Endothelial cell of umbilical vein (primary cell): ENCODE measurements around the gene CSNK1A1. TPM values are rescaled to one million over a fixed set of nuclear protein-coding genes. Genes with fewer than 3 reads are reported as not detected.

Experiments used
- BruUV-seq: library from RNA; stranded (reverse); fragments of 400-500 nt; replicated peaks from 2 replicates; lab custom pipeline; 2021; lab: Mats Ljungman, UMichigan
- CTCF ChIA-PET: fragments of 300-600, 350-600 bp; sonication (Branson Sonifier 250); formaldehyde crosslinking; loops from one replicate; lab custom pipeline; 2021; ENCODE audit warnings: antibody characterized with exemption, inconsistent platforms; lab: Charles Lee
- POLR2A ChIA-PET: fragments of 300-600, 350-600 bp; sonication (Branson Sonifier 250); formaldehyde crosslinking; loops from one replicate; lab custom pipeline; 2021; ENCODE audit warnings: antibody characterized with exemption, inconsistent platforms; lab: Charles Lee
- DNase-seq: peaks from one replicate; pipeline ENCODE4 v3.0.0-alpha.2; 2011; ENCODE audit warnings: low read depth, low spot score
- FAIRE-seq: peaks from 2 replicates; lab custom pipeline; 2011; peaks lifted over from hg19 to GRCh38; lab: Jason Lieb, UNC
- H2AFZ ChIP-seq: 2 replicates; pipeline ENCODE4 v1.6.0; 2012; ENCODE audit warnings: low read depth, low read length, control low read depth, inconsistent platforms
- H3K27ac ChIP-seq: 2 replicates; pipeline ENCODE4 v1.5.1; 2011; ENCODE audit warnings: low read depth, mild to moderate bottlenecking, control low read depth, low read length, moderate library complexity; ENCODE audit not compliant: insufficient read depth
- H3K27me3 ChIP-seq, 2 experiments: 2 replicates each; pipeline versions ENCODE4 v1.6.0 to v1.6.1; 2011; ENCODE audit warnings: low read length in 2 of 2, mixed read lengths in 1 of 2; ENCODE audit not compliant: control insufficient read depth in 2 of 2, insufficient read depth in 2 of 2
- H3K36me3 ChIP-seq, 2 experiments: 2 replicates in 1 of 2; 3 replicates in 1 of 2; pipeline ENCODE4 v1.5.1; 2011; ENCODE audit warnings: low read length in 2 of 2, mild to moderate bottlenecking in 1 of 2, moderate library complexity in 1 of 2; ENCODE audit not compliant: control insufficient read depth in 2 of 2, insufficient read depth in 2 of 2; ENCODE audit errors: extremely low read depth in 1 of 2
- H3K4me1 ChIP-seq: 3 replicates; pipeline ENCODE4 v1.5.1; 2011; ENCODE audit warnings: mild to moderate bottlenecking, low read length; ENCODE audit not compliant: control insufficient read depth, insufficient read depth; ENCODE audit errors: extremely low read depth
- H3K4me2 ChIP-seq: 2 replicates; pipeline ENCODE4 v1.6.1; 2011; ENCODE audit warnings: low read length, control low read depth, mixed read lengths; ENCODE audit not compliant: insufficient read depth
- H3K4me3 ChIP-seq, 3 experiments: fragments of 200-600 bp in 1 of 3; sonication (generic), shearing (Covaris generic) in 1 of 3; replicated peaks in 1 of 3; 2 replicates each; pipeline ENCODE4 v1.5.1; 2011 to 2016; ENCODE audit warnings: control low read depth in 3 of 3, low read length in 3 of 3, mild to moderate bottlenecking in 2 of 3, inconsistent platforms in 1 of 3, low read depth in 1 of 3, moderate library complexity in 1 of 3; ENCODE audit not compliant: insufficient read depth in 1 of 3
- H3K79me2 ChIP-seq: 2 replicates; pipeline ENCODE4 v1.6.0; 2012; ENCODE audit warnings: low read length, inconsistent platforms; ENCODE audit not compliant: control insufficient read depth, insufficient read depth
- H3K9ac ChIP-seq: replicated peaks from 2 replicates; pipeline ENCODE3; 2011; ENCODE audit warnings: low read length, control low read depth; ENCODE audit not compliant: insufficient read depth; ENCODE audit errors: extremely low read depth
- H3K9me1 ChIP-seq: replicated peaks from 3 replicates; pipeline ENCODE4 v1.6.0; 2011; ENCODE audit warnings: mild to moderate bottlenecking, low read length; ENCODE audit not compliant: control insufficient read depth, insufficient read depth; ENCODE audit errors: extremely low read depth
- H3K9me3 ChIP-seq: replicated peaks from 2 replicates; pipeline ENCODE4 v1.5.1; 2012; ENCODE audit warnings: low read length, inconsistent platforms; ENCODE audit not compliant: control insufficient read depth, insufficient read depth
- H4K20me1 ChIP-seq: replicated peaks from 2 replicates; pipeline ENCODE3; 2011; ENCODE audit warnings: mild to moderate bottlenecking, low read length; ENCODE audit not compliant: control insufficient read depth, insufficient read depth; ENCODE audit errors: extremely low read depth
- CTCF ChIP-seq, 2 donors: IDR thresholded peaks; 1 replicate in 1 of 2; 2 replicates in 1 of 2; pipeline ENCODE4 v1.5.1; 2011; ENCODE audit warnings: low read length in 2 of 2, mild to moderate bottlenecking in 2 of 2, moderate library complexity in 2 of 2, control low read depth in 1 of 2, inconsistent platforms in 1 of 2, low read depth in 1 of 2; ENCODE audit not compliant: insufficient read depth in 1 of 2; ENCODE audit errors: extremely low read depth in 1 of 2
- EZH2 ChIP-seq: IDR thresholded peaks from 2 replicates; pipeline ENCODE4 v1.6.1; 2012; ENCODE audit warnings: borderline replicate concordance, low read depth, mild to moderate bottlenecking, moderate library complexity, low read length, inconsistent platforms; ENCODE audit not compliant: severe bottlenecking
- FOS ChIP-seq: IDR thresholded peaks from 2 replicates; pipeline ENCODE4 v1.6.1; 2011; ENCODE audit warnings: mild to moderate bottlenecking, low read length, moderate library complexity, borderline replicate concordance; ENCODE audit not compliant: insufficient read depth
- GATA2 ChIP-seq: IDR thresholded peaks from 2 replicates; pipeline ENCODE4 v1.7.0; 2011; ENCODE audit warnings: low read depth, mild to moderate bottlenecking, moderate library complexity, mixed read lengths, low read length; ENCODE audit not compliant: insufficient read length, insufficient read depth
- JUN ChIP-seq: IDR thresholded peaks from 2 replicates; pipeline ENCODE4 v1.6.1; 2011; ENCODE audit warnings: borderline replicate concordance, low read depth; ENCODE audit not compliant: insufficient read length, insufficient read depth
- MAX ChIP-seq: IDR thresholded peaks from 2 replicates; pipeline ENCODE4 v1.6.1; 2011; ENCODE audit not compliant: insufficient read depth, insufficient read length
- MYC ChIP-seq: IDR thresholded peaks from one replicate; pipeline ENCODE4 v1.6.1; 2011; ENCODE audit warnings: mild to moderate bottlenecking, low read depth, low read length
- POLR2A ChIP-seq: IDR thresholded peaks from 2 replicates; pipeline ENCODE4 v1.6.1; 2012; ENCODE audit warnings: low read depth, mild to moderate bottlenecking, control low read depth, low read length
- POLR2AphosphoS5 ChIP-seq: IDR thresholded peaks from 2 replicates; pipeline ENCODE4 v1.6.1; 2012; ENCODE audit warnings: low read depth, mild to moderate bottlenecking, control low read depth, low read length, moderate library complexity; ENCODE audit not compliant: insufficient read depth
- dilution Hi-C: fragments of 300-500 bp; cut with MboI; formaldehyde crosslinking; loops from one replicate; pipeline ENCODE4 v1.15.0; 2019; ENCODE audit warnings: low sequenced_read_pairs; ENCODE audit not compliant: extremely low pct_ligation_motif_present
- intact Hi-C: fragments of 100-400 bp; cut with micrococcal nuclease; formaldehyde crosslinking; loops from one replicate; pipeline ENCODE4 v1.10.0; 2022
- polyA plus RNA-seq, 4 experiments: library from polyadenylated mRNA; depleted of rRNA in 3 of 4; stranded (reverse) in 3 of 4; unstranded in 1 of 4; fragments of >200 nt; gene quantifications; 2 replicates each; pipeline versions ENCODE4 v1.2.1 to v1.2.3, GENCODE V29; 2011 to 2012; ENCODE audit warnings: missing spikeins in 1 of 4
- total RNA-seq: library from RNA; stranded (reverse); gene quantifications from 2 replicates; pipeline ENCODE4 v1.2.3, GENCODE V29; 2021

CSNK1A1 gene
- total and polyA plus RNA-seq, 2 donors (not counting 3 experiments of a cell fraction or from before 2014, with no cell fraction given), result 74.1 to 253 TPM

GRCh38 chr5:149521739-149522685, 29.2 kb downstream of the CSNK1A1 start:
- ChIA-PET CTCF (interaction anchor here (0.5 to 1.9 kb wide), 6 partner anchors 8 to 97 kb away, joined by 3 to 5 read pairs (median 3); partner anchors contain the start of gene CSNK1A1), POLR2A (interaction anchor here (1.3 kb wide), 1 partner anchor 14 kb away, joined by 7 read pairs; no protein-coding TSS in a partner anchor)
- no peak for DNase-seq
- Histone ChIP-seq H2AFZ (no peak overlapping the region), H3K27me3 (no peaks in the 10 kb centered on the region), H3K9ac (no peak overlapping the region), H3K27ac (no peak overlapping the region), H3K36me3 (peaks cover 4 to 23% of the 10 kb centered on the region in 2 experiments), H3K9me3 (no peaks in the 10 kb centered on the region), H3K9me1 (no peaks in the 10 kb centered on the region), H3K4me3 (no peak overlapping the region), H3K4me1 (peaks cover 36% of the 10 kb centered on the region), H3K79me2 (peaks cover 100% of the 10 kb centered on the region), H4K20me1 (peaks cover 33% of the 10 kb centered on the region), H3K4me2 (no peak overlapping the region)
- dilution Hi-C loops, result no loop called here
- FAIRE-seq, result no peak
- intact Hi-C loops, result no loop called here
- no TSS peak for BruUV-seq
- TF ChIP-seq POLR2A, result no peak
- no peak for TF ChIP-seq FOS
- TF ChIP-seq GATA2, result no peak
- no peak for TF ChIP-seq CTCF (IDR thresholded peaks at IDR 0.05; ENCODE audit: extremely low read depth in 1 of 2, insufficient read depth in 1 of 2, low read depth in 1 of 2, low read length in 2 of 2)
- TF ChIP-seq POLR2AphosphoS5, result no peak
- TF ChIP-seq MYC, result no peak
- TF ChIP-seq EZH2, result no peak
- no peak for TF ChIP-seq MAX
- no peak for TF ChIP-seq JUN
